HG03095 (cell line): Measurements from ENCODE around the gene KIAA1614.

Source experiments
- ATAC-seq: cut with Tn5 transposase; IDR thresholded peaks from one replicate; pipeline ENCODE4 v1.9.1; 2021; ENCODE audit warnings: moderate library complexity; ENCODE audit not compliant: unreplicated experiment

KIAA1614 gene, protein sequence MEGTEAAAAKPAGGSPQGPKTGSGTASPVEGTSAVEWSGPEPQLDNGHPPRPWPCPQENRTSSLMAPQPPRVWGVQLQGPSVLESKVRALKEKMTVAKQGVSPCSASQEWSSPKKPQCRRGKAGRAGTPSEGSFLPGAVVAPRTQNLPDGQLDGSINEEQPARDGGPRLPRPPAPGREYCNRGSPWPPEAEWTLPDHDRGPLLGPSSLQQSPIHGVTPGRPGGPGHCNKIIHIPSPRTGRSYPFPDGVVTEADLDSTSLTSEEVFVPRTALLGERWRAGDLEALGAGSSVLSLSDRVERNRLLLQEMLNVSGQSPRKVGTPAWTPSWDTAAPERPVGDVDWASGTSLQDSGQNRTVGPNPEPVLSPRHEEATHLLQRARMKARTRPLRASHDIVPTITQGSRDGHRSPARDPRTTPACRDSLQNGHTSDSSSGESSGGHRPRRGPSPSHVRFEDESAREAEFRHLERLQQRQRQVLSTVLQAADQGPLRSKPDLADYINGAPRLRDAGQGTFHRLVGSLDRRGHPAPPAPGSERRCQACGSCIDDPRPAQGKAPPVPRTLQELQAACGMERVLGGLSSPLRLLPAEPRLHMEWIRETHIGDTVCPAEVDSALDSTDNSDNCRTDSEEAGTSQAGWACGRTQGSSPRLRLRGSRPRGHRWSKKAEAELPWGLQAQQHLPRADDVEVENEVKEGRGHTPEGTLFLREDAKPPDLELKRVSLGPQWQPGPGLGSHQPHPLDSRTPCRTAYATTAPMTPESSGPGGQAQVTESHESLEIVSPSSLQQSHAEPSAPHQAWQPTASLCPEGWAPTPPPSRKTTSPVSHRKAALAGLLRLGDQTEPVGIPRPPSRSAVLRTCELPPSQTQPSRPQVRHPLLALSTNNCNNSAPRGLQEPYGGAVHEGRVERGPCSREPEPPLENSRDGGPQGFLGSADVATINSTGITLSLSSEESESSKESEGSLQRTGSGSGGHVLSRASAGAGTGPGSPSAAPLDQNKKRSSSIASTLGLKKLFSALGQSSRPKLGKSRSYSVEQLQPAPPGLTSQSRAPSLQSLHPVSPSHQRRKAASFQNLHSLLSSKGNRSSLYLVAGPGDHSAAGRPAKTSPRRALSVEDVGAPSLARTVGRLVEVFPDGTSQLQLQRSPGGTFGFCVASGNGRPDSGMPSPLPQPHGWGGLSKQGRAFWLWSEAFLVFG

DNA sequence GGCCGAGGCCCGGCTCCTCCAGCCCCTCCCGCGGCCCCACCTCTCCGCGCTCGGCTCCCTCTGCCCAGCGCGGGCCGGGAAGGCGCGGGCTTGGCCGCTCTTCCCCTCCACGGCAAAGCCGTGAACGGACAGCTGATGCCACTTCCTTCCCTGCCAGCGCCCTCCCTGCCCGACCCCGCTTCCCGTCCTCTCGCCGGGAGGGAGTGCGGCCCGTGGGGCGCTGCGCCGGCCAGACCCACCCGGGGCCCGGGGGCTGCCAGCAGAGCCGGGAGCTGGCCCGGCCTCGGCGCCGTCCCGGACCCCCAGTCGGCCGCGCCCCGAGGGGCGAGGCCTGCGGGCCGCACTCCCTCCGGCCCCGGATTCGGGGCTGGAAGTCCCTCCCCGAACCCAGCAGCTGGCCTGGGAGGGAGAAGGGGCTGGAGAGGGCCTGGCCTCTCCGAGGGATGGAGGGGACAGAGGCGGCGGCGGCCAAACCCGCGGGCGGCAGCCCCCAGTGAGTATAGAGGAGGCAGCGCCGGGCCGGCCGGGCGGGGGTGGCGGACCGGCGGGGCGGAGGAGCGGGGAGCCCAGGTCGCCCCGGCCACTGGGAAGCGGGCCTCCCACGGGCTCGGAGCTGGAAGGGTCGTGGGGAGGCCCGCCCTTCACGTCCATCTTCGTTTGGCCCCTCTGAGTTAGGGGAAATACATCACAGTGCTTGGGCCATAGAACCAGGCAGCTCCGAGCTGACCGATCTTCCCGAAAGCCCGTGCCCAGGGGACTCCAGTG lies at the start of gene KIAA1614:
Gene KIAA1614, plus strand, starts transcription at position 97 of the 765 bp plus-strand sequence. Its CDS starts 347 bp downstream, at position 444.
- no peak for ATAC-seq

DNA sequence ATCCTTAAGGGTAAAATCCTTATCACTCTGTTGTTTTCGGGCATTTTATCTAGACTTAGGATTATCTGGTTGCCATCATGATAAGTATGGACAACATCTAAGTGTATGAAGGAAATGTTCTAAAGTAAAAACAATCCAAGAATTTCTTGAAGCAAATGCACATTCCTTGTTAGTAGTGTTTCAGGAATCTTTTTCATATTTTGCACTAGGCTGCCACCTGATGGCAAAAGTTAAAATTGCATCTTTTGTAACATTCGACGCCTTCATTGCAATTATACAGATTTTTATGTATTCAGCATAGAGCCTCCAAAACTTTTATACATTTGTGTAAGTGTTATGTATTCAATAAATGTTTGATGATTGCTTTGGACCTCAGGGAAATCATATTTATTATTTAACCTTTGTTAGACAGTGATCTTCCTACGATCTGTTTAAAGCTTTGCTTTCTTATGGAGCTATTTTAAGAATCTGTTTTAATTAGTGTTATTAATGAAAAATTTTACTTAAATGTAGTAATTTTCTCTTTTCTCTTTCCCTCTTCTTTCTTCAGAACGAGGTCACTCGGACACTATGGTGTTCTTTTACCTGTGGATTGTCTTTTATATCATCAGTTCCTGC lies 49.4 kb upstream of the KIAA1614 start:
- ATAC-seq, result no peak

DNA sequence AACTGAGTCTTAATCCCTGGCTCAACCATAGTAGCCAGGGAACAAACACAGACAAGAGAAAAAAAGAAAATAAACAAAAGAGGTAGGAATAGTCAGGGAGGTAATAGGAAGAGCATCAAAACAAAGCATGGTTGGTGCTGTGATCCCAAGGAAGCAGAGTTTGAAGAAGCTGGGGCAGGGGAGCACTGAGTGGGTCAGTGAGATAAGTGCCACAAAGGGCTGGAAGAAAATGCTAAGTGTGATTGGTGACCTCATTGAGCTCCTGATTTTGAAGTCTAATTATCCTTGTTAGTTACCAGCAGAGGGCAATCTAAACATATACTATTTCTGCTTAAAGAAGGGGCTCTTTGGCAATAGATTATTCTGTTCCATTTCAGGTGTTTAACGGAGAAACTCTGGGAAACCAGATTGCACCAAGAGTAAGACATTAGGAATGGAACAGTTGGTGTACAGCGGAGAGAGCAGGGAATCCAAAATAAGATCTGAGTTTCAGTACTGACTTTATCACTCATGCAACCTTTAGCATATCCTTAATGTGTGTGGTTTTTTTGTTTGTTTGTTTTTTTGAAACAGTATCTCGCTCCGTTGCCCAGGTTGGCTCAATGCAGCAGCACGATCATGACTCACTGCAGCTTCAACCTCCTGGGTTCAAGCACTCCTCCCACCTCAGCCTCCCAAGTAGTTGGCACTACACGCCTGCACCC lies 30.7 kb upstream of the KIAA1614 start:
- ATAC-seq, result peak; percentile 58

- no peak for ATAC-seq
These were observed 28.0 kb upstream of the KIAA1614 start for GRCh38 chr1:180884588-180885300.

DNA sequence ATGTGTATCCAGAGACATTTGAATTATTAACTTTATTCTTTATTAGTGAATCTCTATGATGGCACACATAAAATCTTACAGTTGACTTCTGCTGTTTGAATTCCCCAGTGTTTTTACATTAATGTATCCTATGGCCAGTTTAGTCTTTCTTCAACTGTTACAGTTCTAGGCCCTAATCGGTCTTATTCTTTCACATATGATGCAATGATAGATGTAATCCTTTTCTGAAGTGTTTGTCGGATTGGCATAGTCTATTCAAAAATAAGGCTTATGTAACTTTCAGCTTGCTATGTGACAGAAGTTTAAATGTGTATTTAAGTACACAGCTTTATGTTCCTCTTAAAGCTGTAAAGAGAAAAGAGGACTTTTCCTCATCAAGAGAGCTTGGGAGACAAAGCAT lies 26.4 kb upstream of the KIAA1614 start:
- no peak for ATAC-seq

- ATAC-seq, result no peak
These were observed 24.9 kb upstream of the KIAA1614 start for GRCh38 chr1:180887841-180888240.

- ATAC-seq, result peak; percentile 76
These were observed 23.8 kb upstream of the KIAA1614 start for GRCh38 chr1:180888870-180889269.

DNA sequence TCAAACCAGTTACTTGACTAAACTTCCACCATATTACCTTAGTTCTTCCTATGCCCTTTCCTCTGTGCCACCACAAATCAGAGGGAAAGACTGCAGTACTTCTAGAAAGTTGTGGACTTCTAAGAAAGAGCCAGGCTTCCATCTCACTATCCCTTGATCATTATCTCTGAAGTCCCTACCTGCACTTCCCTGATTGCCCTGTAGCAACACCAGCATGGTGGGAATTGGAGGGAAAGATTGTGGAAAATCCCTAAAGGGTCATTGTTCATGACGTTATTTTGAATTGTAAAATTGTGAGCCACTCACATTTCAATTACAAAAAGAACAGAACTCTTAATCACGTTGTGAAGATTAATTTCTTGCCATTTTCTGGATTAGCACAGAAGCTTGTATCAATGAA lies 23.4 kb upstream of the KIAA1614 start:
- peak; percentile 20 for ATAC-seq

GRCh38 chr1:180892272-180892671 lies 20.4 kb upstream of the KIAA1614 start:
- no peak for ATAC-seq

DNA sequence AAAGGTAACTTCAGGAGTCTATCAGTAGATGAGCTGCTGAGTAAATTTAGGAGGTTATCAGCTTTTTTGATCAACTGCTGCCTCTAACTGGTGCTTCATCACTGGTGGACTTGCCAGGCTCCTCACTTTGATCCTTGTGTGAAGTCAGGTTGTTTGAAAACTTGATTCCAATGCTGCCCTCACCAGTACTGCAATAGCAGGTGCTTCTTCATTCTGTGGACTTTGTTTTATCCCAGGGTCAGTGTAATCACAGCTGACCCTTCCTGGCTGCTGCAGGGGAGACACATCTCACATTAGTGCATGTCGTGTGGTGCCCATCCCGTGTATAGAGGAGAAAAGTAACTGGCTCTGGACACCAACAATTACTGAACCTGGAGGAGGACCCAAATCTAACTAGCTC lies 20.0 kb upstream of the KIAA1614 start:
- no peak for ATAC-seq

GRCh38 chr1:180893614-180894013 lies 19.1 kb upstream of the KIAA1614 start:
- ATAC-seq, result no peak

GRCh38 chr1:180896161-180896560 lies 16.5 kb upstream of the KIAA1614 start:
- no peak for ATAC-seq

GRCh38 chr1:180898441-180899219 lies 14.1 kb upstream of the KIAA1614 start:
- ATAC-seq, result no peak

DNA sequence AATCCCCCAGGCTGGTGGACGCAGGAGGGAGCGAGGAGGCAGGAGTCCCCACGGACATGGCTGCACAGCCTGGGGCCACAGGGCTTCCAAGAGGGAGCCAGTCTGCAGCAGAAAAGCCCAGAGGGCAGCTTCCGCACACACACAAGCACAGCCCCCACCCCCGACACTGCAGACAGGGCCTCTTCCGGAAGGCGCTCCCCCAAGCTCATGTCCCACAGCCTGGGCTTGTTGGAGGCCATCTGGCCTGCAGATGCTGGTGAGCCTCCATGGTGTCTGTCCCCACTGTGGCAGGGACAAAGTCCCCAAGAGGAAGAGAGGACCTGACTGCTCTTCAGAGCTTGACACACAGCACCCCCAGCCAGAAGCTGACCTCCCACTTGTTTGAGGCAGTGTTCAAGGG lies 13.4 kb upstream of the KIAA1614 start:
- no peak for ATAC-seq

GRCh38 chr1:180901076-180901990 lies 11.4 kb upstream of the KIAA1614 start:
- ATAC-seq, result no peak

GRCh38 chr1:180902541-180902940 lies 10.2 kb upstream of the KIAA1614 start:
- no peak for ATAC-seq

DNA sequence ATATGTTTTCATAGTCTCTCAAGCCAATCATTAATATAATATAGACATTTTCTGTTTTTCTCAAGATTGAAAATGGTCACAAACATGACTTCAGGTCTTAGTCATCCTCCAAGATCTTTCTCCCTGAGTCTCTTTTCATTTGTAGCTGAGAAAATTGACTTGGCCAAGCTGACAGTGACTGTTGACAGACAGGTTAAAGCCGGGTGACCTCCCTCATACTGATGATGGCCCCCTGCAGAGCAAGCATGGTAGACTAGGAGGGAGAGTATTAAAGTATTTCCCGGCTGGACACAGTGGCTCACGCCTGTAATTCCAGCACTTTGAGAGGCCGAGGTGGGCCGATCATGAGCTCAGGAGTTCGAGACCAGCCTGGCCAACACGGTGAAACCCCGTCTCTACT lies 6.8 kb upstream of the KIAA1614 start:
- no peak for ATAC-seq
